ENCODE data around the gene ALDOB.

Gene ALDOB

DNA sequence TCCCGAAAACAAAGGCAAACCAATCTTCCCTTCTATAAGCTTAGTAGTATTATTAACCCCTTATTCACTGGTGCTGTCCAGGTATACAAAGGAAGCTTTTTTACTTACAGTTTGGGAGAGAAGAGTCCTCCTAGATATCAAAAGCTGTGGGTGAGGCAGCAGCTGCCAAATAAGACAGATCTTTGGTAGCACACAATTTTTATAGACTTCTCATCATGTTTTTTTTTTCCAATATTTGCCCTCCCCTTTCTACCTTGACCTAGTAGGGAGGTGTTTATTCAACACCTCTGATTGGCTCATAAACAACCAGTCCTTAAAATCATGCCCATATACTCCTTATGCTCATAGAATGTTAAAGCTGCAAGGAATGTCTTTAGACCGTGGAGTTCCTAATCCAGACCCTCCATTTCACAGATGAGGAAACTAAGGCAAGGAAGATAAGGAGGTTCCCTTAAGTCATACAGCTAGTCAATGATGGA is at the start of gene ALDOB:
TSS of gene ALDOB (minus strand) at position 174 of the 479 bp plus-strand sequence. CDS start 4,887 bp downstream, outside the sequence.
- TF ChIP-seq CTCF (IDR thresholded peaks at IDR 0.05; ENCODE audit: insufficient read depth, low read length, missing control alignments): no peak
- H3K4me3 ChIP-seq (ENCODE audit: low read depth, low read length): no peak within 1 kb of the TSS
- DNase-seq (ENCODE audit: low read depth, low spot score): no peak
- ChIA-PET CTCF (interaction anchor here (0.9 to 1.1 kb wide), 2 partner anchors 10 kb away, joined by 3 to 5 read pairs; no protein-coding TSS in a partner anchor), POLR2A (interaction anchor here (0.6 kb wide), 1 partner anchor 27 kb away, joined by 4 read pairs; no protein-coding TSS in a partner anchor)

DNA sequence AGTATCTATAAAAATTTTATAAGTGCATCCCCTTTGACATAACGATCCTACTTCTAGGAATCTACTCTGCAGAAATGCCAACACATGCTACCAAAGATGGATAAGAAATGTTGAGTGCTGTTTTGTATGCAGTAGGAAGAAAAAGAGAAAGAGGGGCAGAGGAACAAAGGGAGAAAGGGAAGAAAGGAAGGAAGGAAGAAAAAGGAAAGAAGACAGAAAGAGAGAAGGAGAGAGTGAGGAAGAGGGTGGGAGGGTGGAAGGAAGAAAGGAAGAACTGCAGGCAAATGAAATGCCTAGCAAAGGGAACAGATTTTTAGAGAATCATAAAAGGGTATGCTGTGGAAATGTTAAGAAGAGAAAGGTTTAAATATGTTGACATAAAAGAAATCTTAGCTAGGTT is 48.5 kb upstream of the ALDOB start:
- DNase-seq (ENCODE audit: low read depth, low spot score): no peak
- no peak overlapping the region for H3K4me3 ChIP-seq (ENCODE audit: low read depth, low read length)
- ChIA-PET POLR2A (no interaction called here), CTCF (interaction anchor here (1.3 to 4.5 kb wide), 5 partner anchors 9 to 46 kb away, joined by 3 to 17 read pairs (median 7); no protein-coding TSS in a partner anchor)
- TF ChIP-seq CTCF (IDR thresholded peaks at IDR 0.05; ENCODE audit: insufficient read depth, low read length, missing control alignments): no peak

GRCh38 chr9:101481261-101481660 is 45.7 kb upstream of the ALDOB start:
- H3K4me3 ChIP-seq (ENCODE audit: low read depth, low read length): no peak overlapping the region
- no peak for TF ChIP-seq CTCF (IDR thresholded peaks at IDR 0.05; ENCODE audit: insufficient read depth, low read length, missing control alignments)
- CTCF ChIA-PET: interaction anchor here (0.7 to 4.0 kb wide), 6 partner anchors 9 to 52 kb away, joined by 3 to 13 read pairs (median 4); no protein-coding TSS in a partner anchor
- POLR2A ChIA-PET: no interaction called here
- DNase-seq (ENCODE audit: low read depth, low spot score): no peak

GRCh38 chr9:101480386-101480785 is 44.8 kb upstream of the ALDOB start:
- no peak for TF ChIP-seq CTCF (IDR thresholded peaks at IDR 0.05; ENCODE audit: insufficient read depth, low read length, missing control alignments)
- DNase-seq (ENCODE audit: low read depth, low spot score): no peak
- CTCF ChIA-PET: interaction anchor here (0.7 to 4.0 kb wide), 6 partner anchors 8 to 53 kb away, joined by 3 to 13 read pairs (median 4); no protein-coding TSS in a partner anchor
- H3K4me3 ChIP-seq (ENCODE audit: low read depth, low read length): no peak overlapping the region
- POLR2A ChIA-PET: no interaction called here

DNA sequence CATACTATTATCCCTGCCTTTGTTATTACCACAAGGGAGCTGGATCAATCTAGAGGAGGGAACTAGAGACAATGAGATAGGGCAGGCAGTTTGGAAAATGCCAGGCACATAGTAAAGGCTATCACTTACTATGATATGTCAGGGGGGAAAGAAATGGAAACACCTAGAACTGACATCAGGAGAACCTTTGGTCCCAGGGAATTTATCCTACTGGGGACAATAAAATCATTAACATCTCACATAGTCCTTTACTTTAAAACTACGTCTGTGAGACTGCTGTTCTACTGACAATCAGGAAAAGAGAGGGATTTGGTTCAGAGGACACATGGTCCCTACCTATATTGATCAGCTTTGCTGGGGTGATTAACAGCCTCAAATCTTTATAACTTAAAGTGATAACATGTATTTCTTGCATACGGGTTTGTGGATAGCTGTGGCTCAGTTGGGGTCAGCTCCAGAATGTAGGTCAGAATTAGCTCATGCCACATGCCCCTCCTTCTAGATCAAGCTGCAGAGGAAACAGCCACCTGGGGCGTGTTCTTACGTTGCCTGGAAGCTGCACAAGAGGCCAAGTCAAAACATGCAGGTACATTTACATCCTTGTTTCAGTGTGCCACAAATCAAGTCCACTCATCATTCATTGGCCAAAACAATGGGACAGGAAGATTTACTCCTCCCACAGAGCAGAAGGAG is 43.9 kb upstream of the ALDOB start:
- DNase-seq (ENCODE audit: low read depth, low spot score): no peak
- ChIA-PET CTCF (interaction anchor here (1.4 to 4.0 kb wide), 2 partner anchors 14 to 21 kb away, joined by 8 to 13 read pairs; no protein-coding TSS in a partner anchor), POLR2A (no interaction called here)
- TF ChIP-seq CTCF (IDR thresholded peaks at IDR 0.05; ENCODE audit: insufficient read depth, low read length, missing control alignments): no peak
- H3K4me3 ChIP-seq (ENCODE audit: low read depth, low read length): no peak overlapping the region

- ChIA-PET POLR2A (no interaction called here), CTCF (interaction anchor here (1.4 to 4.0 kb wide), 2 partner anchors 14 to 20 kb away, joined by 8 to 13 read pairs; no protein-coding TSS in a partner anchor)
- no peak overlapping the region for H3K4me3 ChIP-seq (ENCODE audit: low read depth, low read length)
- no peak for DNase-seq (ENCODE audit: low read depth, low spot score)
- TF ChIP-seq CTCF (IDR thresholded peaks at IDR 0.05; ENCODE audit: insufficient read depth, low read length, missing control alignments): no peak
Measured at GRCh38 chr9:101478906-101479305, 43.3 kb upstream of the ALDOB start.

Measured in AG04449 (cell line).